Measurements from ENCODE around the gene TTLL11. TPM values are rescaled to one million over a fixed set of nuclear protein-coding genes. Genes with fewer than 3 reads are reported as not detected.
A peak's percentile ranks its signal among the peaks of the same experiment; 100 is the strongest.

The TTLL11 gene
- total and polyA plus RNA-seq, 2 of the 8 experiments (the other 6 are each of a cell fraction or from before 2014, with no cell fraction given), result 0.56 to 0.80 TPM

DNA sequence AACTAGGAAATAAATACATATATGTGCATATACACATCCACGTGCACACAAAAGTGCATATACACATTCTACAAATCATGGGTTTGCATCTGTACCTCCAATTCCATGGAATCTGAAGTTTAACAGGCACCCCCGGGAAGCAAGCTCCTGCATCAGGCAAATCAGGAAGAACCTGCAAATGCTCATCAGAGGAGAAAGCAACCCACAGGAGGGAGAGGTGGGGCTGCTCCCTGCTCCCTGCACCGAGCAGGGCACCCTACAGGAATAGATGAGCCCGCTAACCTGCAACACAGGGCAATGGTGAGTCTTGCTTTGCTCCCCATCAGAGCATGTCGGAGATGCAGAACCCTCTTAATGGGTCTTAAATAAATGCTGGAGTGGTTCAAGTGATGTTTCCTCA lies 290.4 kb downstream of the TTLL11 start:
- H4K20me1 ChIP-seq (replicated peaks in 1 of 2; ENCODE audit: control insufficient read depth in 1 of 2, insufficient read depth in 2 of 2, low read length in 2 of 2), result peaks cover 0 to 2% of the 10 kb centered on the region in 2 experiments
- H3K79me1 ChIP-seq (ENCODE audit: low read depth, low read length), result no peaks in the 10 kb centered on the region; the same call in 1 of the 2 replicates
- H3K56ac ChIP-seq (replicated peaks; ENCODE audit: insufficient read length, low read depth, low read length), result no peak overlapping the region
- H2BK5ac ChIP-seq (ENCODE audit: low read depth, low read length), result no peak overlapping the region
- no peak overlapping the region for H3K14ac ChIP-seq (ENCODE audit: insufficient read length)
- H2AFZ ChIP-seq (ENCODE audit: low read length), result no peak overlapping the region
- H3K23me2 ChIP-seq (ENCODE audit: low read depth, low read length), result peaks cover 10% of the 10 kb centered on the region; the same call in 1 of the 2 replicates
- no peak overlapping the region for H2BK120ac ChIP-seq (replicated peaks; ENCODE audit: low read depth, low read length)
- H3K9ac ChIP-seq (replicated peaks in 1 of 4; ENCODE audit: extremely low read depth in 1 of 4, low read depth in 3 of 4, low read length in 3 of 4), result no peak overlapping the region
- H3K4me1 ChIP-seq (replicated peaks in 1 of 4; ENCODE audit: control insufficient read depth in 3 of 4, insufficient read depth in 4 of 4, low read length in 3 of 4), result no peaks in the 10 kb centered on the region
- H3K4me3 ChIP-seq (ENCODE audit: extremely low read depth in 1 of 4, insufficient read depth in 2 of 4, low read depth in 3 of 4, low read length in 4 of 4), result no peak overlapping the region
- no peak overlapping the region for H4K5ac ChIP-seq (ENCODE audit: insufficient read length, low read depth, low read length)
- H3K27ac ChIP-seq (ENCODE audit: low read depth, low read length), result no peak overlapping the region
- no peak for FAIRE-seq
- H3K36me3 ChIP-seq (ENCODE audit: control insufficient read depth in 2 of 4, insufficient read depth in 4 of 4, low read length in 3 of 4), result no peaks in the 10 kb centered on the region
- H3K23ac ChIP-seq (ENCODE audit: insufficient read length), result no peak overlapping the region
- no peak overlapping the region for H2BK20ac ChIP-seq (ENCODE audit: low read length)
- no peak overlapping the region for H3K4me2 ChIP-seq (ENCODE audit: insufficient read depth in 1 of 2, low read depth in 2 of 2, low read length in 2 of 2)
- H3K79me2 ChIP-seq (ENCODE audit: control insufficient read depth in 1 of 2, insufficient read depth in 2 of 2, low read length in 2 of 2), result no peaks in the 10 kb centered on the region
- POLR2A ChIA-PET (ENCODE audit: partially characterized antibody), result no interaction called here
- no peak overlapping the region for H2BK15ac ChIP-seq (ENCODE audit: low read length)
- 74% methylated on average over 5 of the region's 5 CpGs; no CpG with 5 or more reads in 1 of the 2 experiments for WGBS, 2 experiments (ENCODE audit: extremely low coverage in 1 of 2, insufficient coverage in 1 of 2, insufficient read length in 1 of 2, insufficient replicate concordance in 2 of 2, low coverage in 1 of 2, low lambda C conversion rate in 2 of 2, missing lambda C conversion rate in 1 of 2)
- H4K8ac ChIP-seq (ENCODE audit: extremely low read depth, insufficient read depth, low read length), result no peak overlapping the region
- H3K4ac ChIP-seq (replicated peaks; ENCODE audit: insufficient read length, low read depth, low read length), result no peak overlapping the region
- H3K18ac ChIP-seq (ENCODE audit: extremely low read depth, low read length), result no peak overlapping the region
- no peak overlapping the region for H2AK5ac ChIP-seq (ENCODE audit: low read depth, low read length)
- H3K9me3 ChIP-seq (ENCODE audit: insufficient read depth in 2 of 2, low read depth in 1 of 2, low read length in 1 of 2), result 0 out of 4 replicates have a peak, but pooled peaks cover 0 to 2% of the 10 kb centered on the region in 2 experiments
- H3K27me3 ChIP-seq (replicated peaks in 1 of 4; ENCODE audit: control insufficient read depth in 3 of 4, extremely low read depth in 1 of 4, insufficient read depth in 3 of 4, low read length in 3 of 4), result no peaks in the 10 kb centered on the region
- H2BK12ac ChIP-seq (ENCODE audit: low read depth, low read length), result no peak overlapping the region
- TF ChIP-seq NANOG (IDR thresholded peaks at IDR 0.05; ENCODE audit: insufficient read depth, low read depth, low read length, poor library complexity, severe bottlenecking), result no peak
- TF ChIP-seq TAF7 (optimal IDR thresholded peaks at IDR 0.05; ENCODE audit: borderline replicate concordance, low read depth, low read length), result no peak
- no peak for TF ChIP-seq SP2 (IDR thresholded peaks at IDR 0.05; ENCODE audit: low read length)
- no peak for TF ChIP-seq TAF1 (IDR thresholded peaks at IDR 0.05; ENCODE audit: low read depth, low read length)
- TF ChIP-seq CTBP2 (IDR thresholded peaks at IDR 0.05; ENCODE audit: borderline replicate concordance, insufficient read depth, insufficient read length, low read length), result no peak
- H4K91ac ChIP-seq (replicated peaks; ENCODE audit: insufficient read length, low read length), result no peak overlapping the region
- CTCF ChIA-PET (ENCODE audit: partially characterized antibody), result interaction anchor here (1.0 to 1.8 kb wide), 3 partner anchors 14 to 119 kb away, joined by 3 to 4 read pairs (median 4); no protein-coding TSS in a partner anchor
- peak in 1 of 2 experiments; percentile 39 for DNase-seq (ENCODE audit: low read depth in 1 of 2, low spot score in 2 of 2)

All from H1 (cell line).